ENCODE measurements around the gene MAD1L1.

DNA sequence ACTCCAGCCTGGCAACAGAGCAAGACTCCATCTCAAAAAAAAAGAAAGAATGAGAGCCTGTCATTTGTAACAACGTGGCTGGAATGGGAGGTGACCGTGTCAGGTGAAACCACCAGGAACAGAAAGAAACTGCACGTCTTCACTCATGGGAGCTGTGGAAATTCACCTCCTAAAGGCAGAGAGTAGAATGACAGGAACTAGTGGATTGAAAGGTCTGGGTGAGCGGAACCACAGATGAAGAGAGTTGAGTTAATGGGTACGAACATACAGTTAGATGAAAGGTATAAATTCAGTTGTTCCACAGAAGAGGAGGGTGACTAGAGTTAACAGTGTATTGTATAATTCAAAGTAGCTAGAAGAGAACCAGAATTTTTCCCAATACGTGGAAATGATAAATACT is 78.6 kb downstream of the MAD1L1 start:
- TF ChIP-seq, protein P1, sequence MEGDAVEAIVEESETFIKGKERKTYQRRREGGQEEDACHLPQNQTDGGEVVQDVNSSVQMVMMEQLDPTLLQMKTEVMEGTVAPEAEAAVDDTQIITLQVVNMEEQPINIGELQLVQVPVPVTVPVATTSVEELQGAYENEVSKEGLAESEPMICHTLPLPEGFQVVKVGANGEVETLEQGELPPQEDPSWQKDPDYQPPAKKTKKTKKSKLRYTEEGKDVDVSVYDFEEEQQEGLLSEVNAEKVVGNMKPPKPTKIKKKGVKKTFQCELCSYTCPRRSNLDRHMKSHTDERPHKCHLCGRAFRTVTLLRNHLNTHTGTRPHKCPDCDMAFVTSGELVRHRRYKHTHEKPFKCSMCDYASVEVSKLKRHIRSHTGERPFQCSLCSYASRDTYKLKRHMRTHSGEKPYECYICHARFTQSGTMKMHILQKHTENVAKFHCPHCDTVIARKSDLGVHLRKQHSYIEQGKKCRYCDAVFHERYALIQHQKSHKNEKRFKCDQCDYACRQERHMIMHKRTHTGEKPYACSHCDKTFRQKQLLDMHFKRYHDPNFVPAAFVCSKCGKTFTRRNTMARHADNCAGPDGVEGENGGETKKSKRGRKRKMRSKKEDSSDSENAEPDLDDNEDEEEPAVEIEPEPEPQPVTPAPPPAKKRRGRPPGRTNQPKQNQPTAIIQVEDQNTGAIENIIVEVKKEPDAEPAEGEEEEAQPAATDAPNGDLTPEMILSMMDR (IDR thresholded peaks at IDR 0.05) = no peak
- TF ChIP-seq EP300 (IDR thresholded peaks at IDR 0.05) = no peak
